Measurements from ENCODE around the gene ENKUR. TPM values are rescaled to one million over a fixed set of nuclear protein-coding genes. Genes with fewer than 3 reads are reported as not detected.

Gene ENKUR
- total RNA-seq, 2 donors from 2014 or later, result 0.62 TPM; not detected in 1

DNA sequence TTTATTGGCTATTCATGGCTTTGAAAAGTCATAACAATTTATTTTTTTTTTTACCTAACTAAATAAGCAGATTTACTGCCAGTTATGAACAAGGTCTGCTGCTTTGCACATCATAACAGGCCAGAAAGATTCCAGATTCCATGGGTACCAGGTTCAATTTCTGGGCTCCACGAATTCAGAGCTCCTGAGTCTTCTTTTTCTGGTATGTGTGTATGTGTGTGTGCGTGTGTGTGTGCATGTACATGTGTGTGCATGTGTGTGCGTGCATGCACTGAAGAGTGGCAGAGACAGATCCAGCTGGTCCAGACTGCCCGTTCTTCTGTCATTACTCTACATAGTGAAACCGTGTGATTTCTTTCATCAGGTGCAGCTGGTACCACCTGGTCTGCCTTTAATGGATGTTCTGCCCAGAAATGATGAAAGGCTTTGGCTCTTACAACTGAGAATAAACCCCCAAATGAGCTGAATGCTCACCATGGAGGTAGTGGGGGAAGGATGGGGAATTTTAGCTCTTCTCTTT lies 48.9 kb downstream of the ENKUR start:
- intact Hi-C loops (cut with DNase I), result no loop called here
- Histone ChIP-seq H3K9me3 (no peaks in the 10 kb centered on the region), H3K36me3 (no peaks in the 10 kb centered on the region), H3K27me3 (replicated peaks; ENCODE audit: insufficient read depth) (no peaks in the 10 kb centered on the region), H3K4me1 (replicated peaks) (no peaks in the 10 kb centered on the region), H3K27ac (no peak overlapping the region), H3K4me3 (no peak overlapping the region)
- DNase-seq (ENCODE audit: low spot score), result no peak
- TF ChIP-seq POLR2A (IDR thresholded peaks at IDR 0.05) (no peak), POLR2AphosphoS5 (IDR thresholded peaks at IDR 0.05) (no peak)
- TF ChIP-seq, protein P1, sequence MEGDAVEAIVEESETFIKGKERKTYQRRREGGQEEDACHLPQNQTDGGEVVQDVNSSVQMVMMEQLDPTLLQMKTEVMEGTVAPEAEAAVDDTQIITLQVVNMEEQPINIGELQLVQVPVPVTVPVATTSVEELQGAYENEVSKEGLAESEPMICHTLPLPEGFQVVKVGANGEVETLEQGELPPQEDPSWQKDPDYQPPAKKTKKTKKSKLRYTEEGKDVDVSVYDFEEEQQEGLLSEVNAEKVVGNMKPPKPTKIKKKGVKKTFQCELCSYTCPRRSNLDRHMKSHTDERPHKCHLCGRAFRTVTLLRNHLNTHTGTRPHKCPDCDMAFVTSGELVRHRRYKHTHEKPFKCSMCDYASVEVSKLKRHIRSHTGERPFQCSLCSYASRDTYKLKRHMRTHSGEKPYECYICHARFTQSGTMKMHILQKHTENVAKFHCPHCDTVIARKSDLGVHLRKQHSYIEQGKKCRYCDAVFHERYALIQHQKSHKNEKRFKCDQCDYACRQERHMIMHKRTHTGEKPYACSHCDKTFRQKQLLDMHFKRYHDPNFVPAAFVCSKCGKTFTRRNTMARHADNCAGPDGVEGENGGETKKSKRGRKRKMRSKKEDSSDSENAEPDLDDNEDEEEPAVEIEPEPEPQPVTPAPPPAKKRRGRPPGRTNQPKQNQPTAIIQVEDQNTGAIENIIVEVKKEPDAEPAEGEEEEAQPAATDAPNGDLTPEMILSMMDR (IDR thresholded peaks at IDR 0.05), result no peak
- 80% methylated on average over 5 of the region's 5 CpGs for WGBS

DNA sequence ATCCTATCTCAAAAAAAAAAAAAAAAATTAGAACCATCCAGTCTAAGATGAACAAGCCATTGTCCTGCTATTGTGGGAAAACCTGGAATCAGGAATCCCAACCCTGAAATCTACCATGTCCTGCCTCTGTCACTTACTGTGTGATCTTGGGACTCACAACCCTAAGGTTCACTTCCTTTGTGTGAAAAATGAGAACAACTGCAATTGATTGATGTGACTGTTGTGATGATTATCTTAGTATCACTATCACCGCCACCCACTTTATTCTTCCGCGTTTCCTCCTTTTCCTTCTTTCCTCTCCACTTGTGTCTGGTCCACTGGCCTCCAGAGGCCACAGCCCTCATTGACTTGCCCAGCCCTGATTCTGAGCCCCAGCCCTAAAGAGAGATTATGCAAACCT lies 50.9 kb downstream of the ENKUR start:
- Histone ChIP-seq H3K4me3 (no peak overlapping the region), H3K9me3 (no peaks in the 10 kb centered on the region), H3K27ac (no peak overlapping the region), H3K36me3 (no peaks in the 10 kb centered on the region), H3K4me1 (replicated peaks) (no peaks in the 10 kb centered on the region), H3K27me3 (replicated peaks; ENCODE audit: insufficient read depth) (no peaks in the 10 kb centered on the region)
- TF ChIP-seq POLR2A (IDR thresholded peaks at IDR 0.05), result no peak
- TF ChIP-seq POLR2AphosphoS5 (IDR thresholded peaks at IDR 0.05), result no peak
- TF ChIP-seq, protein P1 (IDR thresholded peaks at IDR 0.05), result no peak
- intact Hi-C loops (cut with DNase I), result no loop called here
- no peak for DNase-seq (ENCODE audit: low spot score)
- 93% methylated on average over 3 of the region's 3 CpGs for WGBS

DNA sequence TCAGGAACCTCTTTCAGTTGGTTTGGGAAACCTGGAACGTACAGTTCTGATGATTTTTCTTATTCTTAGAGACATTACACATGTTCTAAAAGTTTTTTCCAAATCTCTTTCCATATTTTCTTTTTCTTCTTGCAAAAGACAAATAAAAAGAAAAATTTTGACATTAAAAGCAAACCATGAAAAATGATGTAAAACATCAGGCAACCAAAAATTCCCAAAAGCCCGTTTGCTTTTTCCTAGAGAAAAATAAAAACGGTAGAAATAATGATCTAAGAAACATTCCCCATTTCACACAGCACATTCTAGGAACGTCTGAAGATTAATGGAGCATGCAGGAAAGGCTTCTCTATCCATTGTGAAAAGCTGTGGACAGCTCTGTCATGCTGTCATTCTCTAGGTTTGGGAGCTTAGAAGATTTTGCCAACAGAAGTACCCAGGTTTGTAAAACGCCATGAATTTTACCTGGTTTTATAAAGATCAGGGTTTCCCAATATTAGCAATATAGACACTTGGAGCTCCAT lies 52.4 kb downstream of the ENKUR start:
- no peaks in the 10 kb centered on the region for H3K36me3 ChIP-seq
- no peak overlapping the region for H3K4me3 ChIP-seq
- 57% methylated on average over 5 of the region's 5 CpGs for WGBS
- no peak overlapping the region for H3K27ac ChIP-seq
- H3K4me1 ChIP-seq (replicated peaks), result no peaks in the 10 kb centered on the region
- intact Hi-C loops (cut with DNase I), result no loop called here
- no peaks in the 10 kb centered on the region for H3K27me3 ChIP-seq (replicated peaks; ENCODE audit: insufficient read depth)
- no peak for DNase-seq (ENCODE audit: low spot score)
- no peaks in the 10 kb centered on the region for H3K9me3 ChIP-seq
- TF ChIP-seq, protein P1 (IDR thresholded peaks at IDR 0.05), result no peak
- TF ChIP-seq POLR2AphosphoS5 (IDR thresholded peaks at IDR 0.05), result no peak
- no peak for TF ChIP-seq POLR2A (IDR thresholded peaks at IDR 0.05)

DNA sequence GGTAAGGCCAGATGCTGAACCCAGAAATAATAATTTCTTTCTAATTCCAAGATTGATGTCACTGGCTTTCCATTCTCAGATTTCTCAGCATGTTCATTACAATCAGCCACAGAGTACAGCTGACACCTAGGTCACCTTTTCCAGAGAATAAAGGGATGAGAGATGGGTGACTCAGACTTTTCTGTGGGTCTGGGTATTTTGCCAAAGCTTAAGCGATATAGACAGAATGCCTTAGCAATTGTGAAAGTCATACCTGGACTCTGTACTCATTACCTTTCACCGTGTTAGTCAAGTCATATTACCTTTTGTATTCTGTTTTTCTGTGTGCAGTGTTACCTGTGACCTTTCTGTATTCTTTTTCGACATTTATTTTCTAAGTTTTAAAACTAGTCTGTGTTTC lies 53.0 kb downstream of the ENKUR start:
- intact Hi-C loops (cut with DNase I), result no loop called here
- Histone ChIP-seq H3K27me3 (replicated peaks; ENCODE audit: insufficient read depth) (no peaks in the 10 kb centered on the region), H3K36me3 (no peaks in the 10 kb centered on the region), H3K4me1 (replicated peaks) (no peaks in the 10 kb centered on the region), H3K27ac (no peak overlapping the region), H3K9me3 (no peaks in the 10 kb centered on the region), H3K4me3 (no peak overlapping the region)
- no peak for DNase-seq (ENCODE audit: low spot score)
- 61% methylated on average over 3 of the region's 3 CpGs for WGBS
- TF ChIP-seq, protein P1 (IDR thresholded peaks at IDR 0.05), result no peak
- no peak for TF ChIP-seq POLR2AphosphoS5 (IDR thresholded peaks at IDR 0.05)
- no peak for TF ChIP-seq POLR2A (IDR thresholded peaks at IDR 0.05)

DNA sequence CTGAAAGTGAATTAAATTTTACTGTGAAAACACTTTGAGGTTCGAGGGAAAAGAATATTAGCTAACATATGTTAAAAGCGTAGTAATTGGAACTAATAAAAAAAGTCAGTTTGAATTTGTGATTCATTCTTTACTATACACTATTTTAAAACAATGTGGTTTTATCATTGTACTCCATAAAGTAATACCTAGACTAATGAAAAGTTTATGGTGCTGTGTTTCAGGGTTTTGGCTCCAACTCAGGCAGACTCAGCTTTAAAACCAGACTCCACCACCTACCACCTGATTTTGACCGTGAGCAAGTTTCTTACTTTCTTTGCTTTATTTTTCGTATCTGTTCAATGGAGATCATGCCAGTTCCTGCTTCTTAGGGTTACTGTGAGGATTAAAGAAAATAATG lies 54.4 kb downstream of the ENKUR start:
- Histone ChIP-seq H3K4me3 (no peak overlapping the region), H3K4me1 (replicated peaks) (no peaks in the 10 kb centered on the region), H3K27ac (no peak overlapping the region), H3K9me3 (no peaks in the 10 kb centered on the region), H3K27me3 (replicated peaks; ENCODE audit: insufficient read depth) (no peaks in the 10 kb centered on the region), H3K36me3 (no peaks in the 10 kb centered on the region)
- intact Hi-C loops (cut with DNase I), result no loop called here
- DNase-seq (ENCODE audit: low spot score), result no peak
- 42% methylated on average over 4 of the region's 4 CpGs for WGBS
- no peak for TF ChIP-seq POLR2AphosphoS5 (IDR thresholded peaks at IDR 0.05)
- TF ChIP-seq, protein P1 (IDR thresholded peaks at IDR 0.05), result no peak
- no peak for TF ChIP-seq POLR2A (IDR thresholded peaks at IDR 0.05)

All from prostate gland (tissue), 2 donors.